ENCODE data around the gene OLIG2.

Gene OLIG2

GRCh38 chr21:33033094-33033951, 7.6 kb downstream of the OLIG2 start:
- DNase-seq (ENCODE audit: low read depth) = no peak

- DNase-seq (ENCODE audit: low read depth) = no peak
These were observed 8.3 kb downstream of the OLIG2 start for GRCh38 chr21:33033961-33034413.

DNA sequence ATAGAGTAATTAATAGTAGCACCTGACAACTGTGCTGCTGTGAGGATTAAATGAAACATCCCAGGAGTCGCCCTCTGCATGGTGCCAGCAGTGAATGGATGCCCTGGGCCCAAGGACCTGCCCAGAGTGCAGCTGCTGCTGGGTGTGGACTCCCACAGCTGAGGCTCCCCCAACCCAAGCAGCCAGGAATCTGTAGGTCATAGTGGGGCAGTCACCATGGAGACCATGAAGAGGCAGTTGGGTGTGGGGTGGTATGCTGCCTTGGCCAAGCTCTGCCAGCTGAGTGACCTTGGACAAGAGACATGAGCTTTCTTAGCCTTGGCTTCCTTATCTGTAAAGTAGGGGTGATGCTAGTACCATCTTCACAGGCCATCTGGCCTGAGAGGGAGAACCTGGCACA, 9.4 kb downstream of the OLIG2 start:
- DNase-seq (ENCODE audit: low read depth) = no peak

- DNase-seq (ENCODE audit: low read depth) = peak; percentile 75
These were observed 10.9 kb downstream of the OLIG2 start for GRCh38 chr21:33036430-33037162.

DNA sequence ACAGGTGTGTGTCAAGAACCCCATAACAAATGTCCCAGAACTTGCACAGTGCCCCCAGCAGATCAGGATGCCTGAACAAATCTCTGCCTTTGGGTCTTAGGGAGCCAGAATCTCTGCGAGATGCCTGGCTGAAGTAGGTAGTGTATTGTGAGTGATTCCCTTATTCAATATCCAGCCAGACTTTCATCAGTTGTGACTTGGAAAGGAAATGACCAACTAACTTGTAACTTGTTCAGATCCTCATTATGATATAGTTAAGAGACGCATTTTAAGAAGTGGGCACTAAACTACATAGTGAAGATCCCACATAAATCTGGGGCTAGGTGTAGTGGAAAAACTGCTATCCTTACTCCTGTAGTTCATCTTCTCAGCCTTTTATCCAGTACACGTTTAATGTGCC, 11.8 kb downstream of the OLIG2 start:
- DNase-seq (ENCODE audit: low read depth) = no peak

DNA sequence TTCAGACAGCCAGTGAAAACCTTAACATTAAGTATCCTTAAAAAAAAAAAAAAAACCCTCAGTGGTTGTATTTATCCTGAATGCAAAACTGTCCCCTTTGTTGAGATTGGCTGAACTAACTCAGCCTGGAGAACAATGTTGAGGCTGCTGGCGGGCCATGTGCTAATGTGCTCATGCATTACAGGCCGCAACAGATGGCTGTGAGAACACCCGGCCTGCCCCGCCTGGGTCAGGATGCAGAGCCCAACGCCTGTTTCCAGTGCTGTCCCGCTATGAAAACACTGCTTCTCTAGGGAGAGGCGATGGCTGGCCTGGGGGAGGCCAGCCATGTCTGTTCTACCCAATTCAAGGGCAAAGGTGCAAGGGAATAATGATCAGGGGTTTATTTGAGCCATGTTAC, 13.8 kb downstream of the OLIG2 start:
- no peak for DNase-seq (ENCODE audit: low read depth)

DNA sequence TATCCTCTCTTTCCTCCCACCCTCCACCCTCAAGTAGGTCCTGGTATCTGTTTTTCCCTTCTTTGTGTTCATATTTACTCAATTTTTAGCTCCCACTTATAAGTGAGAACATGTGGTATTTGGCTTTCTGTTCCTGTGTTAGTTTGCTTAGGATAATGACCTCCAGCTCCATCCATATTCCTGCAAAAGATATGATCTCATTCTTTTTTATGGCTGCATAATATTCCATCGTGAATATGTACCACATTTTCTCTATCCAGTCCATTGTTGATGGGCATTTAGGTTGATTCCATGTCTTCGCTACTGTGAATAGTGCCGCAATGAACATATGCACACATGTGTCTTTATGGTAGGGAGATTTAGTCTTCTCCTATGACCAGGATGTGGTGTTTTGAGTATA, 14.5 kb downstream of the OLIG2 start:
- DNase-seq (ENCODE audit: low read depth) = no peak

GRCh38 chr21:33041981-33042380, 16.2 kb downstream of the OLIG2 start:
- DNase-seq (ENCODE audit: low read depth) = peak; percentile 30

DNA sequence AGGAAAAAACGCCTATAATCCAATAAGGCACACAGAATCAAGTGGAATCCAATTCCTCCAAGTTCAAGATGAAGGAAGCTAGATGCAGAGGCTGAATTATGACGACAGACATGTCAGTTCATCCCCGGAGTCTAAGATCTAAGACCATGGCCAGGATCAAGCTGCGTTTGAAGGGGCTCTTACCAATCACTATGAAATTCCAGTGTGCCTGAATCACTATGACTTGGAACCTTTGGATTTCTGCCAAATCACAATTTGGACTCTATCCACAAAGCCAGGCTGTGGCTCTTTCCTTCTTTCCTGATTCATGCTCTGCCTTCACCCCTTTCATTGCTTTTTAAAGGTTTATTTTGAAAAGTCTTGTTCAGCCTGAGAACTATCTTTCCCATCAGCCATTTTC, 17.1 kb downstream of the OLIG2 start:
- peak; percentile 91 for DNase-seq (ENCODE audit: low read depth)

GRCh38 chr21:33046455-33046854, 20.7 kb downstream of the OLIG2 start:
- DNase-seq (ENCODE audit: low read depth) = no peak

GRCh38 chr21:33047231-33047630, 21.5 kb downstream of the OLIG2 start:
- DNase-seq (ENCODE audit: low read depth) = peak; percentile 42

- no peak for DNase-seq (ENCODE audit: low read depth)
These were observed 26.2 kb downstream of the OLIG2 start for GRCh38 chr21:33051925-33052324.

GRCh38 chr21:33053951-33054350, 28.2 kb downstream of the OLIG2 start:
- no peak for DNase-seq (ENCODE audit: low read depth)

GRCh38 chr21:33055991-33056390, 30.3 kb downstream of the OLIG2 start:
- DNase-seq (ENCODE audit: low read depth) = no peak

DNA sequence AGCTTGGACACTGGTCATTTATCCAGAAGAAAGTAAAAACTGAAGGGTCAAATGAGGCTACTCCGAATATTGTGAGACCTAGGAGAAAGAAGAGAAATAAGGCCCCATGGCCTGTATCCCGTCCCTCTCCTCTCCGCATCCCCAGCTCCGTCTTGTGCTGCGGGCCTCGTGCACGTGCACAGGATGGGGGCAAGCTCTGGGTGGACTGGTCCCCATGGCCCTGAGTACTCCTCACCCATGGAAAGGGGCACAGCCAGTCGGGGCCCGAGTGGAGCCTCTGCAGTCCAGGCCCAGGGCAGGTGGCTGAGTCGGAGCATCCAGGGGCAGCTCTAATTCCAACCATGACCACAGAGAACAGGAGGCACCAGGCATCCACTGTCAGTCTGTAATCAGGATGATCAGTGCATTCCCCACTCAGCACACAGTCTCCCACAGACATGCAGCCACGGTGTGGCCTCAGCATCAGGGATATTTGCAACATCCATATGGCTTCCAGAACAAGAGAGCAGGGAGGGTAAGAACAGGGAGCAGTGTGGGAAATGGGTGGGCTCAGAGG, 31.7 kb downstream of the OLIG2 start:
- no peak for DNase-seq (ENCODE audit: low read depth)

DNA sequence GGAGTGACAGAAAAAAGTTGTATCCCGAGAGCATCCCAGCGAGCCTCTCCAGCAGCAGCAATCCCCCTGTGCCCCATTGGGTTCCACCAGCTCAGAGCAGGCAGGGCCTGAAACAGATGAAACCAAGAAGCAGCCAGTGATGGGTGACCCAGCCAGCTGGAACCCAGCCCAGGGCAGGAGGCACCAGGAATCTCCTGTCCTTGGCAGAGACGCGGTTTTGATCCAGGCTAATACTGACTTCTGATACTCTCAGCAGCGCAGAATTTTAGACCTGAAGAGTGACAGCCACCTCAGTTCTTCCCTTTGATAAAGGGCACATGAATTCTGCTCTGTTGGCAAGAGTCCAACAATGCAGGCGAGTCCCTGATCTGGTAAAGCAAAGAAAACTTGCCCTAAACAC, 32.8 kb downstream of the OLIG2 start:
- no peak for DNase-seq (ENCODE audit: low read depth)

- DNase-seq (ENCODE audit: low read depth) = no peak
These were observed 33.2 kb downstream of the OLIG2 start for GRCh38 chr21:33058957-33059356.

- no peak for DNase-seq (ENCODE audit: low read depth)
These were observed 33.7 kb downstream of the OLIG2 start for GRCh38 chr21:33059380-33059841.

DNA sequence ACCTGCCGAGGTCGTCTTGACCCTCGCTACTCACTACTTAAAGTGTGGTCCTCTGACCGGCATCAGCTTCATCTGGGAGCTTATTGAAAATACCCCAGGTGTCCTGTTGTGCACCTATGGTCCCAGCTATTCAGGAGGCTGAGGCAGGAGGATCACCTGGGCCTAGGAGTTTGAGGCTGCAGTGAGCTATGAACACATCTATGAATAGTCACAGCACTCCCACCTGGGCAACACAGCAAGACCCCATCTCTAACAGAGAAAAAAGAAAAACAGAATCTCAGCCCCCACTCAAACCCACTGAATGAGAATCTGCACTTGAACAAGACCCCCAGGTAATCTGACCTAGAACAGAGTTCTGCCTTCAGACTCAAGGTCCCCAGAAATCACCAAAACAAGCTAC, 35.5 kb downstream of the OLIG2 start:
- DNase-seq (ENCODE audit: low read depth) = no peak

GRCh38 chr21:33063375-33063883, 37.7 kb downstream of the OLIG2 start:
- no peak for DNase-seq (ENCODE audit: low read depth)

DNA sequence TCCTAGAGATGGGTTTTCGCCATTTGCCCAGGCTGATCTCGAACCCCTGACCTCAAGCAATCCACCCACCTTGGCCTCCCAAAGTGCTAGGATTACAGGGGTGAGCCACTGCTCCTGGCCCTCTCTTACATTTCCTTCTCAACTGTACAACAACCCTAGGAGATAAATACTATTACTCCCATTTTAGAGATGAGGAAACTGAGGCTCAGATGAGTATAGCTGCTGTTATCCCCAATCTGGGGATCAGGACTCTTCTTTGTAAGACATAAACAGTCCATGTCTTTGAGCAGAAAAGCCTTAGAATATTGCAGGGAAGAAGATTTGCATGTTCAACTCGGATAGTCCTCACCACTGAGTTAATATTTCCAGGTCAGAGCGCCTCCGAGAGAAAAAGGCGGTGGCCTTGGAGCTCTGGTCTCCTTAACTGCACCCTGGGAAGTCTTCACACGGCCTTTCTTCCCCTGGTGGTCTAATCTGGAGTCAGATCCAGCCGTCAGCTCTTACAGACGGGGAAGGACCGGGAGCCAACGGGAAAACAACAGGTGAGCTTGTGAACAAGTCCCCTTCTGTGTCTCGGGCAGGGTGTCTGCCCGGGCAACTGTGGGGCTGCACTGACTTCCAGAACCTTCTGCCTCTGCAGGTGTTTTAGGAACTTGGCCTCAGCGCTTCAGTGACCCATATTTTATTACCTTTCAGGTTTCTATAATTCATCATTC, 38.3 kb downstream of the OLIG2 start:
- DNase-seq (ENCODE audit: low read depth) = no peak
